ENCODE results near the gene AHSP. TPM values are rescaled to one million over a fixed set of nuclear protein-coding genes. Genes with fewer than 3 reads are reported as not detected.
"Not testable (repeated sequence)": the region's sequence is repeated elsewhere in the genome, so short reads cannot be mapped to it uniquely, and the experiment has no call there.

The AHSP gene
- total and polyA plus RNA-seq, 5 donors, result not detected

- 66% methylated on average over 1 of the region's 1 CpG for WGBS
Measured at GRCh38 chr16:31572821-31573220, 45.1 kb downstream of the AHSP start.

GRCh38 chr16:31574159-31574558 lies 46.5 kb downstream of the AHSP start:
- intact Hi-C loops (cut with DNase I); H3K27ac ChIP-seq (ENCODE audit: low read length); ATAC-seq; H3K4me3 ChIP-seq (ENCODE audit: low read length); DNase-seq; H3K4me1 ChIP-seq (ENCODE audit: control insufficient read depth, insufficient read depth, low read length); H3K27me3 ChIP-seq (ENCODE audit: control insufficient read depth, insufficient read depth); H3K9me3 ChIP-seq (ENCODE audit: control insufficient read depth, low read length): not testable (repeated sequence)
- WGBS, result 29% methylated on average over 1 of the region's 1 CpG

More at GRCh38 chr16:31572821-31573220, 45.1 kb downstream of the AHSP start:
- Histone ChIP-seq H3K4me3 (ENCODE audit: low read length) (no peak overlapping the region), H3K27me3 (ENCODE audit: control insufficient read depth, insufficient read depth) (no peaks in the 10 kb centered on the region), H3K4me1 (ENCODE audit: control insufficient read depth, insufficient read depth, low read length) (no peaks in the 10 kb centered on the region), H3K9me3 (ENCODE audit: control insufficient read depth, low read length) (no peaks in the 10 kb centered on the region), H3K27ac (ENCODE audit: low read length) (no peak overlapping the region)
- no peak for DNase-seq
- intact Hi-C loops (cut with DNase I), result no loop called here
- no peak for ATAC-seq

GRCh38 chr16:31577411-31577810 lies 49.7 kb downstream of the AHSP start:
- Histone ChIP-seq H3K4me3 (ENCODE audit: low read length) (no peak overlapping the region), H3K27ac (ENCODE audit: low read length) (no peak overlapping the region), H3K27me3 (ENCODE audit: control insufficient read depth, insufficient read depth) (no peaks in the 10 kb centered on the region), H3K9me3 (ENCODE audit: control insufficient read depth, low read length) (peaks cover 2% of the 10 kb centered on the region), H3K4me1 (ENCODE audit: control insufficient read depth, insufficient read depth, low read length) (no peaks in the 10 kb centered on the region)
- DNase-seq (no peak), ATAC-seq (no peak)
- 69% methylated on average over 1 of the region's 1 CpG for WGBS
- intact Hi-C loops (cut with DNase I), result no loop called here

Other genes starting within 250 kb of the AHSP start
- 1 to 10 TPM; 1.6 to 2.1 (median 1.9) TPM for gene ITGAX, start 172.7 kb upstream of the AHSP start, total RNA-seq
- gene ITGAX, start 172.7 kb upstream of the AHSP start, polyA plus RNA-seq, result 1.1 TPM
- not detected for gene ITGAD, start 134.6 kb upstream of the AHSP start, total RNA-seq
- not detected for gene ITGAD, start 134.6 kb upstream of the AHSP start, polyA plus RNA-seq
- gene COX6A2, start 99.5 kb upstream of the AHSP start, total RNA-seq, result 1,000 to 10,000 TPM in 2 of 4 donors, 100 to 1,000 TPM in 2; 574 to 1,093 (median 918) TPM
- gene COX6A2, start 99.5 kb upstream of the AHSP start, polyA plus RNA-seq, result 4,696 TPM
- 1 to 10 TPM; 2.1 to 4.2 (median 3.1) TPM for gene ZNF843, start 85.1 kb upstream of the AHSP start, total RNA-seq
- 1.8 TPM for gene ZNF843, start 85.1 kb upstream of the AHSP start, polyA plus RNA-seq
- gene ARMC5, start 68.4 kb upstream of the AHSP start, total RNA-seq, result 1 to 10 TPM; 6.8 to 9.0 (median 7.7) TPM
- gene ARMC5, start 68.4 kb upstream of the AHSP start, polyA plus RNA-seq, result 8.5 TPM
- 10 to 100 TPM; 36.3 to 87.6 (median 55.1) TPM for gene TGFB1I1, start 55.7 kb upstream of the AHSP start, total RNA-seq
- gene TGFB1I1, start 55.7 kb upstream of the AHSP start, polyA plus RNA-seq, result 33.2 TPM
- not detected for gene SLC5A2, start 44.8 kb upstream of the AHSP start, total RNA-seq
- 1.2 TPM for gene SLC5A2, start 44.8 kb upstream of the AHSP start, polyA plus RNA-seq
- gene RUSF1, start 19.5 kb upstream of the AHSP start, total RNA-seq, result 10 to 100 TPM; 26.9 to 40.8 (median 28.7) TPM
- 38.9 TPM for gene RUSF1, start 19.5 kb upstream of the AHSP start, polyA plus RNA-seq